Duodenal mucosa (tissue), 2 donors: ENCODE results near the gene PCYT1A.

ENCODE experiments used
- H3K27ac ChIP-seq: one replicate; pipeline ENCODE4 v1.7.0; 2013; ENCODE audit warnings: low read depth, low read length
- H3K27me3 ChIP-seq, 2 donors: one replicate each; pipeline ENCODE4 v1.7.0; 2013; ENCODE audit warnings: low read length in 2 of 2, control low read depth in 1 of 2; ENCODE audit not compliant: insufficient read depth in 2 of 2, control insufficient read depth in 1 of 2
- H3K36me3 ChIP-seq, 2 donors: one replicate each; pipeline ENCODE4 v1.7.0; 2013; ENCODE audit warnings: low read length in 2 of 2, control low read depth in 1 of 2; ENCODE audit not compliant: insufficient read depth in 2 of 2, control insufficient read depth in 1 of 2
- H3K4me1 ChIP-seq, 2 donors: one replicate each; pipeline ENCODE4 v1.7.0; 2013; ENCODE audit warnings: low read length in 2 of 2, control low read depth in 1 of 2; ENCODE audit not compliant: insufficient read depth in 2 of 2, control insufficient read depth in 1 of 2
- H3K4me3 ChIP-seq, 2 donors: one replicate each; pipeline ENCODE4 v1.7.0; 2013; ENCODE audit warnings: low read length in 2 of 2, low read depth in 1 of 2
- H3K9ac ChIP-seq, 2 donors: one replicate each; pipeline ENCODE4 v1.7.0; 2013; ENCODE audit warnings: low read length in 2 of 2, low read depth in 1 of 2
- H3K9me3 ChIP-seq, 2 donors: one replicate each; pipeline ENCODE4 v1.7.0; 2013; ENCODE audit warnings: low read length in 2 of 2, control low read depth in 1 of 2; ENCODE audit not compliant: control insufficient read depth in 1 of 2

The PCYT1A gene

GRCh38 chr3:196180346-196180745 is 107.2 kb downstream of the PCYT1A start:
- peaks cover 34 to 35% of the 10 kb centered on the region in 2 donors for H3K4me1 ChIP-seq
- H3K27me3 ChIP-seq, result no peaks in the 10 kb centered on the region
- no peaks in the 10 kb centered on the region for H3K9me3 ChIP-seq
- peak overlapping the region; percentile 62 for H3K27ac ChIP-seq
- peak overlapping the region; percentile 45 to 60 for H3K9ac ChIP-seq
- H3K4me3 ChIP-seq, result peak overlapping the region in 1 of 2 donors; percentile 18
- H3K36me3 ChIP-seq, result no peaks in the 10 kb centered on the region
